IMR-90 (cell line): Measurements from ENCODE around the gene CDC42BPA. TPM values are rescaled to one million over a fixed set of nuclear protein-coding genes. Genes with fewer than 3 reads are reported as not detected.

Experiments
- ATAC-seq: fragments of 200-7000 bp; cut with Tn5 transposase; 2 replicates; pipeline ENCODE4 v1.9.1; 2020; ENCODE audit warnings: low read depth, mild to moderate bottlenecking, moderate library complexity
- BruUV-seq: library from RNA; stranded (reverse); fragments of 400-500 nt; replicated peaks from 2 replicates; lab custom pipeline; 2021; lab: Mats Ljungman, UMichigan
- CTCF ChIA-PET: fragments of 300-600 bp; formaldehyde crosslinking; extraction: SDS; loops from one replicate; lab custom pipeline; 2021; ENCODE audit warnings: antibody characterized with exemption; lab: Yijun Ruan, JAX
- POLR2A ChIA-PET: fragments of 300-600 bp; sonication (Branson Sonifier 250); formaldehyde crosslinking; loops from one replicate; lab custom pipeline; 2022; ENCODE audit warnings: antibody characterized with exemption; ENCODE audit not compliant: unreplicated experiment; lab: Charles Lee
- DNase-seq: peaks from one replicate; pipeline ENCODE4 v3.0.0; 2013
- H2AFZ ChIP-seq: replicated peaks from 2 replicates; pipeline ENCODE3; 2013; ENCODE audit warnings: low read length, mild to moderate bottlenecking; ENCODE audit not compliant: poor library complexity
- H2AK5ac ChIP-seq: 2 replicates; pipeline ENCODE4 v1.6.1; 2013; ENCODE audit warnings: low read depth, low read length, inconsistent platforms
- H2AK9ac ChIP-seq: replicated peaks from 2 replicates; pipeline ENCODE3; 2013; ENCODE audit warnings: mild to moderate bottlenecking, low read depth, low read length, moderate library complexity; ENCODE audit not compliant: poor library complexity
- H2BK120ac ChIP-seq: 2 replicates; pipeline ENCODE4 v1.6.1; 2013; ENCODE audit warnings: low read depth, low read length, inconsistent platforms
- H2BK15ac ChIP-seq: 3 replicates; pipeline ENCODE4 v1.6.1; 2013; ENCODE audit warnings: low read depth, low read length, inconsistent platforms
- H2BK20ac ChIP-seq: 2 replicates; pipeline ENCODE4 v1.6.1; 2013; ENCODE audit warnings: low read depth, mild to moderate bottlenecking, inconsistent platforms, low read length, moderate library complexity
- H2BK5ac ChIP-seq: 2 replicates; pipeline ENCODE4 v1.6.1; 2013; ENCODE audit warnings: mild to moderate bottlenecking, low read depth, low read length, inconsistent platforms; ENCODE audit not compliant: poor library complexity, severe bottlenecking
- H3K14ac ChIP-seq: replicated peaks from 2 replicates; pipeline ENCODE4 v1.6.1; 2013; ENCODE audit warnings: low read depth, low read length, inconsistent platforms
- H3K18ac ChIP-seq: 2 replicates; pipeline ENCODE4 v1.6.1; 2013; ENCODE audit warnings: low read depth, low read length, control low read depth
- H3K23ac ChIP-seq: 2 replicates; pipeline ENCODE4 v1.6.1; 2013; ENCODE audit warnings: low read depth, low read length, inconsistent platforms
- H3K27ac ChIP-seq: 2 replicates; pipeline ENCODE4 v1.5.1; 2013; ENCODE audit warnings: mild to moderate bottlenecking, control low read depth, low read length; ENCODE audit not compliant: insufficient read depth
- H3K27me3 ChIP-seq: 2 replicates; pipeline ENCODE4 v1.6.1; 2013; ENCODE audit warnings: low read length; ENCODE audit not compliant: control insufficient read depth, insufficient read depth
- H3K36me3 ChIP-seq: 2 replicates; pipeline ENCODE4 v1.6.1; 2013; ENCODE audit warnings: low read length, mixed read lengths; ENCODE audit not compliant: control insufficient read depth, insufficient read depth
- H3K4ac ChIP-seq: 2 replicates; pipeline ENCODE4 v1.6.1; 2013; ENCODE audit warnings: low read depth, low read length, inconsistent platforms
- H3K4me1 ChIP-seq: 2 replicates; pipeline ENCODE4 v1.6.1; 2013; ENCODE audit warnings: low read length, mixed read lengths; ENCODE audit not compliant: control insufficient read depth, insufficient read depth
- H3K4me2 ChIP-seq: 2 replicates; pipeline ENCODE4 v1.6.1; 2013; ENCODE audit warnings: low read depth, mild to moderate bottlenecking, control low read depth, low read length, moderate library complexity
- H3K4me3 ChIP-seq: 2 replicates; pipeline ENCODE4 v1.5.1; 2013; ENCODE audit warnings: low read depth, mild to moderate bottlenecking, control low read depth, low read length, moderate library complexity; ENCODE audit not compliant: insufficient read depth
- H3K56ac ChIP-seq: 2 replicates; pipeline ENCODE4 v1.6.1; 2013; ENCODE audit warnings: low read length, inconsistent platforms; ENCODE audit not compliant: insufficient read depth; ENCODE audit errors: extremely low read depth
- H3K79me1 ChIP-seq, 2 experiments: 2 replicates each; pipeline ENCODE4 v1.6.1; 2013; ENCODE audit warnings: low read length in 2 of 2, inconsistent platforms in 1 of 2, low read depth in 1 of 2
- H3K9ac ChIP-seq: 2 replicates; pipeline ENCODE4 v1.6.1; 2013; ENCODE audit warnings: low read depth, low read length, control low read depth
- H3K9me1 ChIP-seq: 2 replicates; pipeline ENCODE4 v1.6.1; 2013; ENCODE audit warnings: low read length, inconsistent platforms; ENCODE audit not compliant: insufficient read depth
- H3K9me3 ChIP-seq: 2 replicates; pipeline ENCODE4 v1.6.1; 2013; ENCODE audit warnings: low read length; ENCODE audit not compliant: control insufficient read depth, insufficient read depth
- H4K20me1 ChIP-seq: 2 replicates; pipeline ENCODE4 v1.6.1; 2013; ENCODE audit warnings: low read length, inconsistent platforms; ENCODE audit not compliant: insufficient read depth
- H4K5ac ChIP-seq: 2 replicates; pipeline ENCODE4 v1.6.1; 2013; ENCODE audit warnings: mild to moderate bottlenecking, low read depth, low read length, control low read depth
- H4K8ac ChIP-seq, 2 experiments: 2 replicates each; pipeline ENCODE4 v1.6.1; 2013; ENCODE audit warnings: low read depth in 2 of 2, low read length in 2 of 2, control low read depth in 1 of 2, inconsistent platforms in 1 of 2
- H4K91ac ChIP-seq: 2 replicates; pipeline ENCODE4 v1.6.1; 2013; ENCODE audit warnings: low read depth, low read length, inconsistent platforms; ENCODE audit not compliant: insufficient read depth
- FOS ChIP-seq: fragments of 150-350 bp; IDR thresholded peaks from 2 replicates; pipeline ENCODE4 v1.6.1; 2016; ENCODE audit warnings: low read depth, low read length
- POLR2A ChIP-seq: IDR thresholded peaks from 2 replicates; pipeline ENCODE4 v1.6.1; 2012; ENCODE audit warnings: mild to moderate bottlenecking, low read depth, low read length
- WGBS, 2 experiments: methylation state at CpG; one replicate each; pipeline versions ENCODE4 v1.1.5 to v1.1.7; 2013; ENCODE audit warnings: missing lambda C conversion rate in 2 of 2; ENCODE audit not compliant: insufficient read length in 1 of 2; ENCODE audit errors: extremely low coverage in 2 of 2; 5-methylcytosine and 5-hydroxymethylcytosine counted together
- dilution Hi-C: fragments of 300-500 bp; cut with HindIII; formaldehyde crosslinking; loops from one replicate; pipeline ENCODE4 v1.14.3; 2018; ENCODE audit warnings: low sequenced_read_pairs; ENCODE audit not compliant: unreplicated experiment
- in situ Hi-C: fragments of 300-500 bp; cut with MboI; formaldehyde crosslinking; loops from 3 replicates; pipeline ENCODE4 v1.14.3; 2019; ENCODE audit warnings: low sequenced_read_pairs, inconsistent platforms, mixed read lengths
- intact Hi-C: fragments of 100-400 bp; cut with micrococcal nuclease; formaldehyde crosslinking; loops from 2 replicates; pipeline ENCODE4 v1.10.0; 2022
- polyA plus RNA-seq, 3 experiments: library from polyadenylated mRNA; depleted of rRNA; stranded (reverse); fragments of >200 nt; gene quantifications; 2 replicates each; pipeline ENCODE4 v1.2.3, GENCODE V29; 2012; ENCODE audit warnings: low replicate concordance in 1 of 3
- total RNA-seq: library from RNA; depleted of rRNA; stranded (reverse); fragments of >200 nt; gene quantifications from 2 replicates; pipeline ENCODE4 v1.2.3, GENCODE V29; 2012

CDC42BPA gene
- total and polyA plus RNA-seq, 2 of the 4 experiments (the other 2 are of a cell fraction): 9.4 to 27.8 TPM

- no peak overlapping the region for H2BK20ac ChIP-seq
- H2BK15ac ChIP-seq: no peak overlapping the region
- no TSS peak for BruUV-seq
- no peak overlapping the region for H2AFZ ChIP-seq
- H2AK9ac ChIP-seq: no peak overlapping the region
- dilution Hi-C loops: no loop called here
- peaks cover 26 to 46% of the 10 kb centered on the region in 2 experiments for H3K79me1 ChIP-seq
- no peak for TF ChIP-seq FOS
- no peak for TF ChIP-seq POLR2A
- no peak overlapping the region for H3K18ac ChIP-seq
- H3K9me1 ChIP-seq: 0 out of 2 replicates have a peak, but pooled peaks cover 3% of the 10 kb centered on the region
- H2BK120ac ChIP-seq: no peak overlapping the region
- no peak overlapping the region for H3K4me2 ChIP-seq
- H3K4me3 ChIP-seq: no peak overlapping the region
- no peak overlapping the region for H3K4ac ChIP-seq
- H3K27ac ChIP-seq: no peak overlapping the region
- H3K9ac ChIP-seq: no peak overlapping the region
- no peak overlapping the region for H3K14ac ChIP-seq
- H4K91ac ChIP-seq: no peak overlapping the region
- H3K56ac ChIP-seq: no peak overlapping the region
- H3K4me1 ChIP-seq: no peaks in the 10 kb centered on the region
- no peak for DNase-seq
- WGBS, 2 experiments: no CpG with 5 or more reads among the region's 1 CpG
- CTCF ChIA-PET: no interaction called here
- H4K20me1 ChIP-seq: peaks cover 43% of the 10 kb centered on the region
- no peaks in the 10 kb centered on the region for H3K36me3 ChIP-seq
- H4K8ac ChIP-seq: no peak overlapping the region
- no peak for ATAC-seq
- POLR2A ChIA-PET: no interaction called here
- H4K5ac ChIP-seq: no peak overlapping the region
- no peak overlapping the region for H2BK5ac ChIP-seq
- H3K9me3 ChIP-seq: no peaks in the 10 kb centered on the region
- intact Hi-C loops: no loop called here
- in situ Hi-C loops: no loop called here
- H3K27me3 ChIP-seq: no peaks in the 10 kb centered on the region
- no peak overlapping the region for H2AK5ac ChIP-seq
- no peak overlapping the region for H3K23ac ChIP-seq
Measured at GRCh38 chr1:227268943-227269342, 49.3 kb downstream of the CDC42BPA start.
